ENCODE data around the gene PLCD3. TPM values are rescaled to one million over a fixed set of nuclear protein-coding genes. Genes with fewer than 3 reads are reported as not detected.
A peak's percentile ranks its signal among the peaks of the same experiment; 100 is the strongest.

The PLCD3 gene
- polyA plus RNA-seq, 1 of the 3 experiments (the other 2 are of a cell fraction) = 59.7 TPM

DNA sequence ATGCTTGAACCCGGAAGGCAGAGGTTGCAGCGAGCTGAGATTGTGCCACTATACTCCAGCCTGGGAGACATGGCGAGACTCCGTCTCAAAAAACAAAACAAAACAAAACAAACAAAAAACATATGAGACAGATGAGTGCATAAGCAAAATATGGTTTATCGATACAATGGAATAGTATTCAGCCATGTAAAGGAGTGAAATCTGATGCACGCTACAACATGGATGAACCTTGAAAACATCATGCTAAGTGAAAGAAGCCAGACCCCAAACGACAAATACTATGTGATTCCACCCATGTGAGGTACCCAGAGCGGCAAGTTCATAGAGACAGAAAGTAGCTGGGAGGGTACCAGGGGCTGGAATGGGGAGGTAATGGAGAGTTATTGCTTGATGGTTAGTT is 6.8 kb downstream of the PLCD3 start:
- Histone ChIP-seq H3K9me3 (no peaks in the 10 kb centered on the region), H3K4me1 (ENCODE audit: control insufficient read depth in 1 of 2, insufficient read depth in 2 of 2, low read depth in 1 of 2, low read length in 1 of 2) (peaks cover 28 to 41% of the 10 kb centered on the region in 2 experiments; a peak in 3 of 4 replicates)
- POLR2A ChIA-PET = no interaction called here

More for the DNA sequence above, 6.8 kb downstream of the PLCD3 start:
- peaks cover 20% of the 10 kb centered on the region for H3F3A ChIP-seq (replicated peaks; ENCODE audit: insufficient read depth)
- DNase-seq = no peak
- H2AFZ ChIP-seq (ENCODE audit: low read depth) = no peak overlapping the region
- H3K4me3 ChIP-seq (ENCODE audit: low read depth in 2 of 2, low read length in 1 of 2) = no peak overlapping the region
- peak overlapping the region in 1 of 2 experiments; percentile 93; a peak in 1 of 4 replicates for H3K27ac ChIP-seq (ENCODE audit: low read depth in 2 of 2, low read length in 1 of 2)
- peaks cover 90% of the 10 kb centered on the region for H3K79me2 ChIP-seq (ENCODE audit: insufficient read depth)
- no peak overlapping the region for H3K9ac ChIP-seq
- H3K4me2 ChIP-seq = no peak overlapping the region
- H4K20me1 ChIP-seq (ENCODE audit: insufficient read depth) = no peaks in the 10 kb centered on the region
- TF ChIP-seq FOSL2 (IDR thresholded peaks at IDR 0.05; ENCODE audit: borderline replicate concordance, low read depth) = no peak
- no peak for TF ChIP-seq NFIC (IDR thresholded peaks at IDR 0.05; ENCODE audit: borderline replicate concordance)
- TF ChIP-seq CHD2 (IDR thresholded peaks at IDR 0.05; ENCODE audit: low read length, partially characterized antibody) = no peak
- TF ChIP-seq GATA2 (CRISPR knock-in tag; IDR thresholded peaks at IDR 0.05) = no peak
- TF ChIP-seq ZBTB33 (IDR thresholded peaks at IDR 0.05; ENCODE audit: borderline replicate concordance, low read depth) = no peak
- no peak for TF ChIP-seq YY1 (IDR thresholded peaks at IDR 0.05; ENCODE audit: low read depth)
- TF ChIP-seq EP300 (IDR thresholded peaks at IDR 0.05; ENCODE audit: borderline replicate concordance in 1 of 2, low read depth in 1 of 2, low read length in 1 of 2) = no peak
- no peak for TF ChIP-seq TAF1 (IDR thresholded peaks at IDR 0.05; ENCODE audit: borderline replicate concordance, low read depth, low read length)
- TF ChIP-seq RCOR1 (IDR thresholded peaks at IDR 0.05; ENCODE audit: low read length) = no peak
- TF ChIP-seq, protein P1, sequence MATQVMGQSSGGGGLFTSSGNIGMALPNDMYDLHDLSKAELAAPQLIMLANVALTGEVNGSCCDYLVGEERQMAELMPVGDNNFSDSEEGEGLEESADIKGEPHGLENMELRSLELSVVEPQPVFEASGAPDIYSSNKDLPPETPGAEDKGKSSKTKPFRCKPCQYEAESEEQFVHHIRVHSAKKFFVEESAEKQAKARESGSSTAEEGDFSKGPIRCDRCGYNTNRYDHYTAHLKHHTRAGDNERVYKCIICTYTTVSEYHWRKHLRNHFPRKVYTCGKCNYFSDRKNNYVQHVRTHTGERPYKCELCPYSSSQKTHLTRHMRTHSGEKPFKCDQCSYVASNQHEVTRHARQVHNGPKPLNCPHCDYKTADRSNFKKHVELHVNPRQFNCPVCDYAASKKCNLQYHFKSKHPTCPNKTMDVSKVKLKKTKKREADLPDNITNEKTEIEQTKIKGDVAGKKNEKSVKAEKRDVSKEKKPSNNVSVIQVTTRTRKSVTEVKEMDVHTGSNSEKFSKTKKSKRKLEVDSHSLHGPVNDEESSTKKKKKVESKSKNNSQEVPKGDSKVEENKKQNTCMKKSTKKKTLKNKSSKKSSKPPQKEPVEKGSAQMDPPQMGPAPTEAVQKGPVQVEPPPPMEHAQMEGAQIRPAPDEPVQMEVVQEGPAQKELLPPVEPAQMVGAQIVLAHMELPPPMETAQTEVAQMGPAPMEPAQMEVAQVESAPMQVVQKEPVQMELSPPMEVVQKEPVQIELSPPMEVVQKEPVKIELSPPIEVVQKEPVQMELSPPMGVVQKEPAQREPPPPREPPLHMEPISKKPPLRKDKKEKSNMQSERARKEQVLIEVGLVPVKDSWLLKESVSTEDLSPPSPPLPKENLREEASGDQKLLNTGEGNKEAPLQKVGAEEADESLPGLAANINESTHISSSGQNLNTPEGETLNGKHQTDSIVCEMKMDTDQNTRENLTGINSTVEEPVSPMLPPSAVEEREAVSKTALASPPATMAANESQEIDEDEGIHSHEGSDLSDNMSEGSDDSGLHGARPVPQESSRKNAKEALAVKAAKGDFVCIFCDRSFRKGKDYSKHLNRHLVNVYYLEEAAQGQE (IDR thresholded peaks at IDR 0.05; ENCODE audit: low read depth, low read length) = no peak
- TF ChIP-seq, protein P2, sequence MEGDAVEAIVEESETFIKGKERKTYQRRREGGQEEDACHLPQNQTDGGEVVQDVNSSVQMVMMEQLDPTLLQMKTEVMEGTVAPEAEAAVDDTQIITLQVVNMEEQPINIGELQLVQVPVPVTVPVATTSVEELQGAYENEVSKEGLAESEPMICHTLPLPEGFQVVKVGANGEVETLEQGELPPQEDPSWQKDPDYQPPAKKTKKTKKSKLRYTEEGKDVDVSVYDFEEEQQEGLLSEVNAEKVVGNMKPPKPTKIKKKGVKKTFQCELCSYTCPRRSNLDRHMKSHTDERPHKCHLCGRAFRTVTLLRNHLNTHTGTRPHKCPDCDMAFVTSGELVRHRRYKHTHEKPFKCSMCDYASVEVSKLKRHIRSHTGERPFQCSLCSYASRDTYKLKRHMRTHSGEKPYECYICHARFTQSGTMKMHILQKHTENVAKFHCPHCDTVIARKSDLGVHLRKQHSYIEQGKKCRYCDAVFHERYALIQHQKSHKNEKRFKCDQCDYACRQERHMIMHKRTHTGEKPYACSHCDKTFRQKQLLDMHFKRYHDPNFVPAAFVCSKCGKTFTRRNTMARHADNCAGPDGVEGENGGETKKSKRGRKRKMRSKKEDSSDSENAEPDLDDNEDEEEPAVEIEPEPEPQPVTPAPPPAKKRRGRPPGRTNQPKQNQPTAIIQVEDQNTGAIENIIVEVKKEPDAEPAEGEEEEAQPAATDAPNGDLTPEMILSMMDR (IDR thresholded peaks at IDR 0.05) = no peak
- no peak for TF ChIP-seq IRF3 (IDR thresholded peaks at IDR 0.05; ENCODE audit: low read depth, low read length)
- no peak for TF ChIP-seq EZH2phosphoT487 (IDR thresholded peaks at IDR 0.05; ENCODE audit: borderline replicate concordance, low read depth)
- no peak for TF ChIP-seq SMC3 (IDR thresholded peaks at IDR 0.05; ENCODE audit: low read depth, low read length)
- no peak for TF ChIP-seq MAX (IDR thresholded peaks at IDR 0.05; ENCODE audit: low read depth)
- no peak for TF ChIP-seq TCF12 (IDR thresholded peaks at IDR 0.05)
- no peak for TF ChIP-seq POLR2AphosphoS5 (IDR thresholded peaks at IDR 0.05; ENCODE audit: low read depth, low read length)
- TF ChIP-seq GABPA (IDR thresholded peaks at IDR 0.05; ENCODE audit: low read depth) = no peak
- no peak for TF ChIP-seq RFX5 (IDR thresholded peaks at IDR 0.05; ENCODE audit: low read length)
- H3K36me3 ChIP-seq (replicated peaks in 1 of 2; ENCODE audit: control insufficient read depth in 1 of 2, insufficient read depth in 2 of 2, low read length in 1 of 2) = peaks cover 0 to 7% of the 10 kb centered on the region in 2 experiments
- CTCF ChIA-PET = interaction anchor here (1.1 to 3.7 kb wide), 5 partner anchors 10 to 346 kb away, joined by 3 to 21 read pairs (median 8); partner anchors contain the start of genes ACBD4 and HEXIM1
- H3K9me2 ChIP-seq = no peaks in the 10 kb centered on the region
- H3K27me3 ChIP-seq (ENCODE audit: insufficient read depth) = no peaks in the 10 kb centered on the region
- WGBS (ENCODE audit: low lambda C conversion rate) = 99% methylated on average over 8 of the region's 8 CpGs
